ENCODE measurements around the gene GBF1. TPM values are rescaled to one million over a fixed set of nuclear protein-coding genes. Genes with fewer than 3 reads are reported as not detected.

The GBF1 gene
- total and polyA plus RNA-seq, 4 donors, result 6.0 to 27.2 (median 15.2) TPM

DNA sequence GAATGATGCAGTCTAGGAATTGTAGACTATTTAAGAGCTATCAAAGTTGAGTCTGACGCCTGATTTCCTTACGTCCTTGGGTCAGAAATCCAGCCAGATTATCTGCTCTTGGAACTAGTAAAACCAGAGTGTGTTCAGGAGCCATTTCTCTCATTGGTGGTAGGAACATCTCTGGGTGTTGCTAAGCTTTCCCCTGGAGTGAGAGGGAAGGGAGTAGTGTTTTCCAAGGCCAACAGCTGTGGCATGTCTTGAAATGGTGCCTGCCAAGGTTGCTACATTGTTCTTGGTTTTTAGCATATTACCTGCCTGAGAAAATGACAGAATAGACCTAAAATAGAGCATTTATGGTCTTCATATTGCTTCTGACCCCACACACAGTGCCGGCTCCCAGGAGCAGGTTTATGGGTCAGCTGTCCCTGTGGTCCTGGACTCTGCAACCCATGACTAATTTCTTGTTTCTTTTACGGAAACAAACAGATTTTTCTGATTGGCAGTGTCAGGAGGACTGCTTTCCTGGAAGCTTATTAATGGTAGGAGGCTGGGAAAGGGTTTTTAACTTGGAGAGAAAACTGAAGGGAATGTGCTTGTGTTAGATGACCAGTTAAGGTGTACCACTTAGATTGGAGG lies 17.5 kb downstream of the GBF1 start:
- no peaks in the 10 kb centered on the region for H3K9me3 ChIP-seq (ENCODE audit: control insufficient read depth in 4 of 4, low read length in 3 of 4)
- no peak for TF ChIP-seq YY1 (IDR thresholded peaks at IDR 0.05)
- peak in 1 of 2 donors; percentile 21 for TF ChIP-seq HNF4A (conservative IDR thresholded peaks at IDR 0.05)
- H3K9ac ChIP-seq (ENCODE audit: low read depth in 1 of 2, low read length in 2 of 2), result no peak overlapping the region
- peaks cover 0 to 5% (median 0%) of the 10 kb centered on the region in 4 donors for H3K4me1 ChIP-seq (ENCODE audit: control insufficient read depth in 4 of 4, insufficient read depth in 4 of 4, low read length in 3 of 4)
- no peak for DNase-seq (ENCODE audit: low spot score)
- H3K36me3 ChIP-seq (ENCODE audit: control insufficient read depth in 4 of 4, insufficient read depth in 3 of 4, low read depth in 1 of 4, low read length in 3 of 4), result peaks cover 5 to 25% (median 16%) of the 10 kb centered on the region in 4 donors
- no peak overlapping the region for H3K27ac ChIP-seq (ENCODE audit: low read depth in 1 of 2, low read length in 2 of 2)
- WGBS, result 84% methylated on average over 4 of the region's 4 CpGs
- H3K27me3 ChIP-seq (ENCODE audit: control insufficient read depth in 4 of 4, insufficient read depth in 4 of 4, low read length in 3 of 4), result no peaks in the 10 kb centered on the region
- no peak overlapping the region for H3K4me3 ChIP-seq (ENCODE audit: low read depth in 1 of 3, low read length in 3 of 3)

DNA sequence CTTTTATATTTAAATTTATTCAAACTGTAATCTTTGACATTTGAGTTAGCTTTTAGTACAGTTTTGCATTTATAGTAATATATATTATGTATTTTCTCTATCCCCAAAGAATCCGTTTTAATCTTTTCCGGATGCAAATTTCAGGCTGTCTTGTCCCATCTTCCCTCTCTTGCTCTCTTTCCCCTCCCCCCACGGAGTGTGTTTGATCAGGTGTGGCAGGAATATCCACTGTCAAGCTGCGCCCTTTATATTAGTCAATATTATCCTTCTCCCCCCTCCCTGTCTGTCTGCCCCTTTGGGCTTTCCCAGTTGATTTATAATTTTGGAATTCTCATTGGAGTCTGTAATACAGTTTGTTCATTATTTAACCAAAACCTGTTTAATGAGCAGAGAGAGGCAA lies 19.0 kb downstream of the GBF1 start:
- no peak for TF ChIP-seq RXRA (IDR thresholded peaks at IDR 0.05)
- TF ChIP-seq EGR1 (IDR thresholded peaks at IDR 0.05; ENCODE audit: low read depth in 2 of 2), result no peak
- TF ChIP-seq, protein P1, sequence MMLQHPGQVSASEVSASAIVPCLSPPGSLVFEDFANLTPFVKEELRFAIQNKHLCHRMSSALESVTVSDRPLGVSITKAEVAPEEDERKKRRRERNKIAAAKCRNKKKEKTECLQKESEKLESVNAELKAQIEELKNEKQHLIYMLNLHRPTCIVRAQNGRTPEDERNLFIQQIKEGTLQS (IDR thresholded peaks at IDR 0.05), result no peak
- no peak for TF ChIP-seq FOXA1 (IDR thresholded peaks at IDR 0.05)
- no peak for TF ChIP-seq JUND (IDR thresholded peaks at IDR 0.05)
- TF ChIP-seq, protein P2, sequence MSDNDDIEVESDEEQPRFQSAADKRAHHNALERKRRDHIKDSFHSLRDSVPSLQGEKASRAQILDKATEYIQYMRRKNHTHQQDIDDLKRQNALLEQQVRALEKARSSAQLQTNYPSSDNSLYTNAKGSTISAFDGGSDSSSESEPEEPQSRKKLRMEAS (IDR thresholded peaks at IDR 0.05), result no peak
- no peak for TF ChIP-seq HNF4A (conservative IDR thresholded peaks at IDR 0.05)
- TF ChIP-seq, protein P3, sequence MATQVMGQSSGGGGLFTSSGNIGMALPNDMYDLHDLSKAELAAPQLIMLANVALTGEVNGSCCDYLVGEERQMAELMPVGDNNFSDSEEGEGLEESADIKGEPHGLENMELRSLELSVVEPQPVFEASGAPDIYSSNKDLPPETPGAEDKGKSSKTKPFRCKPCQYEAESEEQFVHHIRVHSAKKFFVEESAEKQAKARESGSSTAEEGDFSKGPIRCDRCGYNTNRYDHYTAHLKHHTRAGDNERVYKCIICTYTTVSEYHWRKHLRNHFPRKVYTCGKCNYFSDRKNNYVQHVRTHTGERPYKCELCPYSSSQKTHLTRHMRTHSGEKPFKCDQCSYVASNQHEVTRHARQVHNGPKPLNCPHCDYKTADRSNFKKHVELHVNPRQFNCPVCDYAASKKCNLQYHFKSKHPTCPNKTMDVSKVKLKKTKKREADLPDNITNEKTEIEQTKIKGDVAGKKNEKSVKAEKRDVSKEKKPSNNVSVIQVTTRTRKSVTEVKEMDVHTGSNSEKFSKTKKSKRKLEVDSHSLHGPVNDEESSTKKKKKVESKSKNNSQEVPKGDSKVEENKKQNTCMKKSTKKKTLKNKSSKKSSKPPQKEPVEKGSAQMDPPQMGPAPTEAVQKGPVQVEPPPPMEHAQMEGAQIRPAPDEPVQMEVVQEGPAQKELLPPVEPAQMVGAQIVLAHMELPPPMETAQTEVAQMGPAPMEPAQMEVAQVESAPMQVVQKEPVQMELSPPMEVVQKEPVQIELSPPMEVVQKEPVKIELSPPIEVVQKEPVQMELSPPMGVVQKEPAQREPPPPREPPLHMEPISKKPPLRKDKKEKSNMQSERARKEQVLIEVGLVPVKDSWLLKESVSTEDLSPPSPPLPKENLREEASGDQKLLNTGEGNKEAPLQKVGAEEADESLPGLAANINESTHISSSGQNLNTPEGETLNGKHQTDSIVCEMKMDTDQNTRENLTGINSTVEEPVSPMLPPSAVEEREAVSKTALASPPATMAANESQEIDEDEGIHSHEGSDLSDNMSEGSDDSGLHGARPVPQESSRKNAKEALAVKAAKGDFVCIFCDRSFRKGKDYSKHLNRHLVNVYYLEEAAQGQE (IDR thresholded peaks at IDR 0.05), result no peak
- TF ChIP-seq GABPA (IDR thresholded peaks at IDR 0.05 in 1 of 2, conservative IDR thresholded peaks at IDR 0.05 in 1 of 2), result no peak
- TF ChIP-seq TAF1 (conservative IDR thresholded peaks at IDR 0.05), result no peak
- TF ChIP-seq, protein P4, sequence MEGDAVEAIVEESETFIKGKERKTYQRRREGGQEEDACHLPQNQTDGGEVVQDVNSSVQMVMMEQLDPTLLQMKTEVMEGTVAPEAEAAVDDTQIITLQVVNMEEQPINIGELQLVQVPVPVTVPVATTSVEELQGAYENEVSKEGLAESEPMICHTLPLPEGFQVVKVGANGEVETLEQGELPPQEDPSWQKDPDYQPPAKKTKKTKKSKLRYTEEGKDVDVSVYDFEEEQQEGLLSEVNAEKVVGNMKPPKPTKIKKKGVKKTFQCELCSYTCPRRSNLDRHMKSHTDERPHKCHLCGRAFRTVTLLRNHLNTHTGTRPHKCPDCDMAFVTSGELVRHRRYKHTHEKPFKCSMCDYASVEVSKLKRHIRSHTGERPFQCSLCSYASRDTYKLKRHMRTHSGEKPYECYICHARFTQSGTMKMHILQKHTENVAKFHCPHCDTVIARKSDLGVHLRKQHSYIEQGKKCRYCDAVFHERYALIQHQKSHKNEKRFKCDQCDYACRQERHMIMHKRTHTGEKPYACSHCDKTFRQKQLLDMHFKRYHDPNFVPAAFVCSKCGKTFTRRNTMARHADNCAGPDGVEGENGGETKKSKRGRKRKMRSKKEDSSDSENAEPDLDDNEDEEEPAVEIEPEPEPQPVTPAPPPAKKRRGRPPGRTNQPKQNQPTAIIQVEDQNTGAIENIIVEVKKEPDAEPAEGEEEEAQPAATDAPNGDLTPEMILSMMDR (IDR thresholded peaks at IDR 0.05; ENCODE audit: low read depth, low read length, missing input control), result no peak
- no peak for TF ChIP-seq SP1 (IDR thresholded peaks at IDR 0.05)
- TF ChIP-seq FOXA2 (IDR thresholded peaks at IDR 0.05), result no peak
- TF ChIP-seq YY1 (IDR thresholded peaks at IDR 0.05), result no peak
- TF ChIP-seq RAD21 (IDR thresholded peaks at IDR 0.05), result no peak
- no peak for TF ChIP-seq HNF4G (IDR thresholded peaks at IDR 0.05)
- no peak overlapping the region for H3K9ac ChIP-seq (ENCODE audit: low read depth in 1 of 2, low read length in 2 of 2)
- no peak overlapping the region for H3K27ac ChIP-seq (ENCODE audit: low read depth in 1 of 2, low read length in 2 of 2)
- peaks cover 0 to 5% (median 2%) of the 10 kb centered on the region in 4 donors for H3K4me1 ChIP-seq (ENCODE audit: control insufficient read depth in 4 of 4, insufficient read depth in 4 of 4, low read length in 3 of 4)
- peaks cover 5 to 26% (median 15%) of the 10 kb centered on the region in 4 donors for H3K36me3 ChIP-seq (ENCODE audit: control insufficient read depth in 4 of 4, insufficient read depth in 3 of 4, low read depth in 1 of 4, low read length in 3 of 4)
- H3K9me3 ChIP-seq (ENCODE audit: control insufficient read depth in 4 of 4, low read length in 3 of 4), result no peaks in the 10 kb centered on the region
- no peaks in the 10 kb centered on the region for H3K27me3 ChIP-seq (ENCODE audit: control insufficient read depth in 4 of 4, insufficient read depth in 4 of 4, low read length in 3 of 4)
- 87% methylated on average over 4 of the region's 4 CpGs for WGBS
- H3K4me3 ChIP-seq (ENCODE audit: low read depth in 1 of 3, low read length in 3 of 3), result no peak overlapping the region
- no peak for DNase-seq (ENCODE audit: low spot score)
